Endodermal cell (in vitro differentiated cells): ENCODE data around the gene RBM25. TPM values are rescaled to one million over a fixed set of nuclear protein-coding genes. Genes with fewer than 3 reads are reported as not detected.

ENCODE experiments used
- DNase-seq: peaks from one replicate; pipeline ENCODE4 v3.0.0-alpha.2; 2017
- H3K27ac ChIP-seq: 2 replicates; pipeline ENCODE4 v1.5.1; 2013; ENCODE audit warnings: mild to moderate bottlenecking, low read depth, low read length, moderate library complexity
- H3K27me3 ChIP-seq: 2 replicates; pipeline ENCODE4 v1.6.1; 2013; ENCODE audit warnings: mild to moderate bottlenecking, low read length, moderate library complexity; ENCODE audit not compliant: insufficient read depth, control insufficient read depth, poor library complexity, severe bottlenecking
- H3K36me3 ChIP-seq: 2 replicates; pipeline ENCODE4 v1.7.0; 2013; ENCODE audit warnings: mild to moderate bottlenecking, low read length, moderate library complexity; ENCODE audit not compliant: control insufficient read depth, insufficient read depth
- H3K4me1 ChIP-seq: one replicate; pipeline ENCODE4 v1.7.0; 2013; ENCODE audit warnings: low read length; ENCODE audit not compliant: control insufficient read depth, insufficient read depth
- H3K4me3 ChIP-seq: 2 replicates; pipeline ENCODE4 v1.5.1; 2013; ENCODE audit warnings: mild to moderate bottlenecking, low read length, moderate library complexity
- H3K9ac ChIP-seq: 2 replicates; pipeline ENCODE4 v1.6.1; 2013; ENCODE audit warnings: mild to moderate bottlenecking, low read length, moderate library complexity; ENCODE audit not compliant: poor library complexity, severe bottlenecking; ENCODE audit errors: extremely low read depth
- H3K9me3 ChIP-seq: 2 replicates; pipeline ENCODE4 v1.6.1; 2013; ENCODE audit warnings: mild to moderate bottlenecking, low read length, moderate library complexity; ENCODE audit not compliant: control insufficient read depth
- H3K27ac Mint-ChIP-seq: 2 replicates; pipeline ENCODE4 v1.8.0; 2020; ENCODE audit warnings: mixed read lengths
- H3K27me3 Mint-ChIP-seq: 2 replicates; pipeline ENCODE4 v1.8.0; 2021; ENCODE audit warnings: mild to moderate bottlenecking, mixed read lengths; ENCODE audit not compliant: insufficient read depth
- H3K36me3 Mint-ChIP-seq: 2 replicates; pipeline ENCODE4 v1.8.0; 2020; ENCODE audit warnings: low read depth, mixed read lengths
- H3K4me1 Mint-ChIP-seq: 2 replicates; pipeline ENCODE4 v1.8.0; 2020; ENCODE audit warnings: mixed read lengths
- H3K4me3 Mint-ChIP-seq: 2 replicates; pipeline ENCODE4 v1.8.0; 2020; ENCODE audit warnings: mild to moderate bottlenecking, moderate library complexity, mixed read lengths
- H3K9me3 Mint-ChIP-seq: 2 replicates; pipeline ENCODE4 v1.8.0; 2020; ENCODE audit warnings: mild to moderate bottlenecking, mixed read lengths
- WGBS, 2 experiments: methylation state at CpG; one replicate each; pipeline versions ENCODE4 v1.1.5 to v1.1.7; 2013; ENCODE audit warnings: missing lambda C conversion rate in 2 of 2, mixed read lengths in 1 of 2; ENCODE audit not compliant: insufficient coverage in 1 of 2, insufficient read length in 1 of 2; 5-methylcytosine and 5-hydroxymethylcytosine counted together
- total RNA-seq, 2 donors: library from RNA; stranded (reverse); fragmentation: NEBNext Ultra II Directional in 1 of 2; extraction: Animal tissue kit (Norgen Biotek cat#: 25700) in 1 of 2; gene quantifications; 2 replicates in 1 of 2; 3 replicates in 1 of 2; pipeline ENCODE4 v1.2.1, GENCODE V29; 2021
- TF ChIP-seq, protein P1 (sequence below): fragments of 200-600 bp; sonication (generic); conservative IDR thresholded peaks from 2 replicates; pipeline ENCODE4 v1.5.0; 2021; ENCODE audit warnings: antibody characterized with exemption, mild to moderate bottlenecking

The RBM25 gene
- total RNA-seq, 2 donors from 2014 or later: 132 to 164 TPM

DNA sequence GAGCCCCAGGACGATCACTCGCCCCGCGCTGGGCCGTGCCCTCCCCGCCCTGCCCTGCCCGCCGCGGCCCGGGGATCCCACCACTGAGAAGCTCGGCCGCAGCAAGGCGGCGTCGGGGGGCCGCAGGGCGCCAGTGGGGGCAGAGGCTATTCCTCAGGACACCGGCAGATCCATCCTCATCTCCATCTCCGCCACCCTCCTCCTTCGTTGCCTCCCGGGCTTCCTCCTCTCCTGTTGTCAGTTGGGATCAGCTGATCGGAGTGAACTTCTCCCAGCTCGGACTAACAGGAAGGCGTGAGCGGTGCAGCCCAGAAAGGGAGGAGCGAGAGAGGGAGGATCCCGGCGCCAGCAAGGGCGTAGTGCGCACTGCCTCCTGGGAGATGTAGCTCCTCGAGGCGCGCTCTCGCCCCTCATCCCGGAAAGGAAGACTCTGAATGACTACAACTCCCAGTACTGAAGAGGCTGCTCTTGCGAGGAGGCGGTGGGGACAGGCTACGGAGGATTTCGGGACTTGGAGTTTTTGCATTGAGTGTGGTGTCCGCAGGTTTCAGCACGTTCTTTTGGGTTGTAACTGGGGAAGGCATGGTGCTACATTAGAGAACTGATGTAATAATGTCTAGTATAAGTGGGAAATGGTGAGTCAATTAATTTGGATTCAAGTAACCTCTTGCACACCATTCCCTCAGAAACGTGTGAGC lies 31.3 kb upstream of the RBM25 start, which contains the start of gene ZFYVE1:
Gene ZFYVE1 (minus strand): TSS at position 262 of the 698 bp plus-strand sequence. CDS start 2,598 bp downstream, outside the sequence.
- peaks cover 5% of the 10 kb centered on the region for H3K4me1 ChIP-seq
- Mint-ChIP-seq H3K9me3 (no peaks in the 10 kb centered on the region), H3K36me3 (peaks cover 20% of the 10 kb centered on the region), H3K27me3 (no peaks in the 10 kb centered on the region), H3K27ac (peak within 1 kb of the TSS; percentile 90), H3K4me1 (peaks cover 19% of the 10 kb centered on the region), H3K4me3 (peak within 1 kb of the TSS; percentile 81)
- peak within 1 kb of the TSS; percentile 88 for H3K4me3 ChIP-seq
- TF ChIP-seq, protein P1, sequence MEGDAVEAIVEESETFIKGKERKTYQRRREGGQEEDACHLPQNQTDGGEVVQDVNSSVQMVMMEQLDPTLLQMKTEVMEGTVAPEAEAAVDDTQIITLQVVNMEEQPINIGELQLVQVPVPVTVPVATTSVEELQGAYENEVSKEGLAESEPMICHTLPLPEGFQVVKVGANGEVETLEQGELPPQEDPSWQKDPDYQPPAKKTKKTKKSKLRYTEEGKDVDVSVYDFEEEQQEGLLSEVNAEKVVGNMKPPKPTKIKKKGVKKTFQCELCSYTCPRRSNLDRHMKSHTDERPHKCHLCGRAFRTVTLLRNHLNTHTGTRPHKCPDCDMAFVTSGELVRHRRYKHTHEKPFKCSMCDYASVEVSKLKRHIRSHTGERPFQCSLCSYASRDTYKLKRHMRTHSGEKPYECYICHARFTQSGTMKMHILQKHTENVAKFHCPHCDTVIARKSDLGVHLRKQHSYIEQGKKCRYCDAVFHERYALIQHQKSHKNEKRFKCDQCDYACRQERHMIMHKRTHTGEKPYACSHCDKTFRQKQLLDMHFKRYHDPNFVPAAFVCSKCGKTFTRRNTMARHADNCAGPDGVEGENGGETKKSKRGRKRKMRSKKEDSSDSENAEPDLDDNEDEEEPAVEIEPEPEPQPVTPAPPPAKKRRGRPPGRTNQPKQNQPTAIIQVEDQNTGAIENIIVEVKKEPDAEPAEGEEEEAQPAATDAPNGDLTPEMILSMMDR: no peak
- DNase-seq: peak; percentile 99
- H3K36me3 ChIP-seq: peaks cover 23% of the 10 kb centered on the region
- no peaks in the 10 kb centered on the region for H3K9me3 ChIP-seq
- peak within 1 kb of the TSS; percentile 59 for H3K9ac ChIP-seq
- 0% methylated on average over 4 to 41 of the region's 42 CpGs for WGBS, 2 experiments
- H3K27me3 ChIP-seq: no peaks in the 10 kb centered on the region
- H3K27ac ChIP-seq: peak within 1 kb of the TSS; percentile 33

DNA sequence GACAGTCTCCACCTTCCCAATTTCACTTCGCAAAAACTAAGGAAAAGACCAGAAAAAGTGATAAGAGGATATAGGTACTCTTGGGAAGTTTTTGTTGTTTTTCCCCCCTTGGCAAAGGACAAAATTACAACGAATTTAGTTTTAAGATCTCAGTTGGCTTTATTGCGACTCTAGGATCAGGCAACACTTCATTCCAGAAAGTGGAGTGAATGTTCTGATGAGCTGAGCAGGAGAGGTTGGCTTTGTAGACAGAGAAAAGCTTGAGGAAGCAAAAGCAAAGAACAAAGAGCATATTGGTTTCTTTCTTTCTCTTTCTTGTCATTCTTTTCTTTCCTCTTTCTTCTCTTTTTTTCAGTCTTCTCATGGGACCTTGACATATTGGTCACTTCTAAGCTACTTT lies 30.8 kb upstream of the RBM25 start:
- Histone ChIP-seq H3K9me3 (no peaks in the 10 kb centered on the region), H3K36me3 (peaks cover 17% of the 10 kb centered on the region), H3K27me3 (no peaks in the 10 kb centered on the region), H3K27ac (no peak overlapping the region), H3K9ac (peak overlapping the region; percentile 50), H3K4me1 (peaks cover 5% of the 10 kb centered on the region), H3K4me3 (peak overlapping the region; percentile 88)
- no peak for DNase-seq
- Mint-ChIP-seq H3K36me3 (peaks cover 17% of the 10 kb centered on the region), H3K27me3 (no peaks in the 10 kb centered on the region), H3K4me1 (peaks cover 18% of the 10 kb centered on the region), H3K27ac (peak overlapping the region; percentile 86), H3K4me3 (peak overlapping the region; percentile 81), H3K9me3 (no peaks in the 10 kb centered on the region)
- TF ChIP-seq, protein P1: no peak
- 50 to 59% methylated on average over 2 to 3 of the region's 3 CpGs for WGBS, 2 experiments

DNA sequence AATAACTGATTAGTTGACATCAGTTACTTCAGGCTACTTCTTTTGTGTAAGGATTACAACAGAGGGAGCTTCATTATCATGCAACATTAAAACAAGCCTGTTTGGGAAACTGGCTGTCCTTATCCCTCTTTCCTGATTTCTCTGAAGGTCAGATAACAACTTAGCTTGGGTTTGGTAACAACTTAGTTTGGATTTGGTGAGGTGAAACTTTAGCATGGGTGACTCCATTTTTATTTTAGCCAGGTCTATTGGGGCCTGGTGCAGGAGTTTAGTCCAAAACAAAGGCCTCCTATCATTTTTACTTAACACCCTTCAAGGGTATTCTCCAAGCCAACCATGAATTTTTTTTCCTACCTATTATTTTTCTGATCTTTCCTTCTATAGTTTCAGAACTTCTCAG lies 30.4 kb upstream of the RBM25 start:
- DNase-seq: no peak
- Mint-ChIP-seq H3K4me3 (peak overlapping the region; percentile 81), H3K36me3 (peaks cover 14% of the 10 kb centered on the region), H3K9me3 (no peaks in the 10 kb centered on the region), H3K27me3 (no peaks in the 10 kb centered on the region), H3K4me1 (peaks cover 15% of the 10 kb centered on the region), H3K27ac (peak overlapping the region; percentile 86)
- Histone ChIP-seq H3K27me3 (no peaks in the 10 kb centered on the region), H3K9ac (no peak overlapping the region), H3K4me3 (no peak overlapping the region), H3K27ac (no peak overlapping the region), H3K36me3 (peaks cover 14% of the 10 kb centered on the region), H3K4me1 (peaks cover 5% of the 10 kb centered on the region), H3K9me3 (no peaks in the 10 kb centered on the region)
- TF ChIP-seq, protein P1: no peak
